ENCODE data around the gene KIAA1217. TPM values are rescaled to one million over a fixed set of nuclear protein-coding genes. Genes with fewer than 3 reads are reported as not detected.

Gene KIAA1217
- total RNA-seq, 1 donor from 2014 or later, result 4.6 TPM

GRCh38 chr10:24457661-24458318, 248.9 kb downstream of the KIAA1217 start:
- intact Hi-C loops (cut with micrococcal nuclease), result no loop called here

- intact Hi-C loops (cut with micrococcal nuclease), result loop anchor here (5.0 to 10.0 kb wide), 2 partner anchors 1023 to 1365 kb away; partner anchors contain the start of genes MSRB2 and OTUD1
Observed at GRCh38 chr10:24459836-24460235, 250.9 kb downstream of the KIAA1217 start.

- intact Hi-C loops (cut with micrococcal nuclease), result loop anchor here (5.0 to 10.0 kb wide), 2 partner anchors 1025 to 1368 kb away; partner anchors contain the start of genes MSRB2 and OTUD1
Observed at GRCh38 chr10:24462291-24462813, 253.4 kb downstream of the KIAA1217 start.

GRCh38 chr10:24462889-24463552, 254.1 kb downstream of the KIAA1217 start:
- intact Hi-C loops (cut with micrococcal nuclease), result loop anchor here (5.0 to 10.0 kb wide), 2 partner anchors 1026 to 1368 kb away; partner anchors contain the start of genes MSRB2 and OTUD1

- intact Hi-C loops (cut with micrococcal nuclease), result loop anchor here (1.0 to 10.0 kb wide), 3 partner anchors 13 to 1369 kb away; partner anchors contain the start of genes MSRB2 and OTUD1
Observed at GRCh38 chr10:24463611-24464426, 254.9 kb downstream of the KIAA1217 start.

GRCh38 chr10:24465124-24465874, 256.4 kb downstream of the KIAA1217 start:
- intact Hi-C loops (cut with micrococcal nuclease), result loop anchor here (5.0 to 10.0 kb wide), 2 partner anchors 37 to 1370 kb away; partner anchors contain the start of gene MSRB2

GRCh38 chr10:24465891-24466818, 257.2 kb downstream of the KIAA1217 start:
- intact Hi-C loops (cut with micrococcal nuclease), result loop anchor here (1.0 to 10.0 kb wide), 7 partner anchors 17 to 1371 kb away; partner anchors contain the start of genes ARHGAP21, ENKUR, MSRB2 and THNSL1

GRCh38 chr10:24467136-24467535, 258.2 kb downstream of the KIAA1217 start:
- intact Hi-C loops (cut with micrococcal nuclease), result loop anchor here (2.0 to 10.0 kb wide), 3 partner anchors 35 to 1372 kb away; partner anchors contain the start of genes ARHGAP21 and MSRB2

- intact Hi-C loops (cut with micrococcal nuclease), result loop anchor here (2.0 to 10.0 kb wide), 3 partner anchors 35 to 1373 kb away; partner anchors contain the start of genes ARHGAP21 and MSRB2
Observed at GRCh38 chr10:24467605-24468004, 258.7 kb downstream of the KIAA1217 start.

- intact Hi-C loops (cut with micrococcal nuclease), result loop anchor here (5.0 to 10.0 kb wide), 2 partner anchors 34 to 1374 kb away; partner anchors contain the start of gene MSRB2
Observed at GRCh38 chr10:24468281-24468751, 259.4 kb downstream of the KIAA1217 start.

- intact Hi-C loops (cut with micrococcal nuclease), result loop anchor here (5.0 to 10.0 kb wide), 2 partner anchors 32 to 1375 kb away; partner anchors contain the start of gene MSRB2
Observed at GRCh38 chr10:24469993-24470392, 261.1 kb downstream of the KIAA1217 start.

GRCh38 chr10:24475598-24475997, 266.7 kb downstream of the KIAA1217 start:
- intact Hi-C loops (cut with micrococcal nuclease), result no loop called here

GRCh38 chr10:24476913-24477701, 268.2 kb downstream of the KIAA1217 start:
- intact Hi-C loops (cut with micrococcal nuclease), result no loop called here

- intact Hi-C loops (cut with micrococcal nuclease), result no loop called here
Observed at GRCh38 chr10:24477915-24478314, 269.0 kb downstream of the KIAA1217 start.

- intact Hi-C loops (cut with micrococcal nuclease), result no loop called here
Observed at GRCh38 chr10:24479806-24480205, 270.9 kb downstream of the KIAA1217 start.

GRCh38 chr10:24480447-24480846, 271.5 kb downstream of the KIAA1217 start:
- intact Hi-C loops (cut with micrococcal nuclease), result no loop called here

- intact Hi-C loops (cut with micrococcal nuclease), result no loop called here
Observed at GRCh38 chr10:24481241-24481640, 272.3 kb downstream of the KIAA1217 start.

- intact Hi-C loops (cut with micrococcal nuclease), result loop anchor here (1.0 to 2.0 kb wide), 2 partner anchors 16 to 32 kb away; no protein-coding TSS in a partner anchor
Observed at GRCh38 chr10:24482713-24483112, 273.8 kb downstream of the KIAA1217 start.

Measured in T-helper 1 cell treated with Interleukin-12 subunit alpha and Interleukin-12 subunit beta and Interleukin-4 antibody, amounts not matched to agents 30 ng/mL and 1 ng/mL, for 36 hours (primary cell).